Hepatocyte (in vitro differentiated cells): ENCODE results near the gene RPSA.

Experiments
- EZH2 ChIP-seq: fragments of 200-600 bp; sonication (generic); IDR thresholded peaks from 2 replicates; pipeline ENCODE4 v1.6.1; 2016; ENCODE audit warnings: antibody characterized with exemption, mild to moderate bottlenecking, borderline replicate concordance
- TF ChIP-seq, protein P1 (sequence below): fragments of 200-600 bp; sonication (generic); IDR thresholded peaks from 2 replicates; pipeline ENCODE4 v1.5.1; 2016; ENCODE audit warnings: antibody characterized with exemption, mild to moderate bottlenecking; ENCODE audit not compliant: poor library complexity

GRCh38 chr3:39409514-39410136 is 3.1 kb downstream of the RPSA start:
- TF ChIP-seq, protein P1, sequence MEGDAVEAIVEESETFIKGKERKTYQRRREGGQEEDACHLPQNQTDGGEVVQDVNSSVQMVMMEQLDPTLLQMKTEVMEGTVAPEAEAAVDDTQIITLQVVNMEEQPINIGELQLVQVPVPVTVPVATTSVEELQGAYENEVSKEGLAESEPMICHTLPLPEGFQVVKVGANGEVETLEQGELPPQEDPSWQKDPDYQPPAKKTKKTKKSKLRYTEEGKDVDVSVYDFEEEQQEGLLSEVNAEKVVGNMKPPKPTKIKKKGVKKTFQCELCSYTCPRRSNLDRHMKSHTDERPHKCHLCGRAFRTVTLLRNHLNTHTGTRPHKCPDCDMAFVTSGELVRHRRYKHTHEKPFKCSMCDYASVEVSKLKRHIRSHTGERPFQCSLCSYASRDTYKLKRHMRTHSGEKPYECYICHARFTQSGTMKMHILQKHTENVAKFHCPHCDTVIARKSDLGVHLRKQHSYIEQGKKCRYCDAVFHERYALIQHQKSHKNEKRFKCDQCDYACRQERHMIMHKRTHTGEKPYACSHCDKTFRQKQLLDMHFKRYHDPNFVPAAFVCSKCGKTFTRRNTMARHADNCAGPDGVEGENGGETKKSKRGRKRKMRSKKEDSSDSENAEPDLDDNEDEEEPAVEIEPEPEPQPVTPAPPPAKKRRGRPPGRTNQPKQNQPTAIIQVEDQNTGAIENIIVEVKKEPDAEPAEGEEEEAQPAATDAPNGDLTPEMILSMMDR, result no peak
- TF ChIP-seq EZH2, result no peak
